Neutrophil (primary cell): ENCODE results near the gene SLC39A11.

Experiments used
- H3K27ac ChIP-seq: fragments of 200-600 bp; sonication (generic); 2 replicates; pipeline ENCODE4 v1.5.1; 2016; ENCODE audit warnings: mild to moderate bottlenecking, moderate library complexity
- H3K27me3 ChIP-seq: fragments of 200-600 bp; sonication (generic); 2 replicates; pipeline ENCODE4 v1.6.0; 2016; ENCODE audit warnings: mild to moderate bottlenecking
- H3K36me3 ChIP-seq: fragments of 200-600 bp; sonication (generic); 2 replicates; pipeline ENCODE4 v1.5.1; 2017
- H3K4me1 ChIP-seq, 2 experiments: fragments of 200-600 bp in 1 of 2; sonication (generic) in 1 of 2; 1 replicate in 1 of 2; 2 replicates in 1 of 2; pipeline versions ENCODE4 v1.5.1 to v1.6.1; 2013 to 2016; ENCODE audit warnings: low read depth in 1 of 2, low read length in 1 of 2, mild to moderate bottlenecking in 1 of 2, moderate library complexity in 1 of 2; ENCODE audit not compliant: control insufficient read depth in 1 of 2, insufficient read depth in 1 of 2
- H3K4me3 ChIP-seq, 2 experiments: fragments of 200-600 bp in 1 of 2; sonication (generic) in 1 of 2; 1 replicate in 1 of 2; 2 replicates in 1 of 2; pipeline ENCODE4 v1.5.1; 2013 to 2016; ENCODE audit warnings: low read depth in 1 of 2, low read length in 1 of 2, mild to moderate bottlenecking in 1 of 2, moderate library complexity in 1 of 2
- H3K9me3 ChIP-seq: fragments of 200-600 bp; sonication (generic); 2 replicates; pipeline ENCODE4 v1.5.1; 2016
- TF ChIP-seq, protein P1 (sequence below): fragments of 200-600 bp; sonication (generic); IDR thresholded peaks from 2 replicates; pipeline ENCODE4 v1.5.1; 2016; ENCODE audit warnings: antibody characterized with exemption

SLC39A11 gene

DNA sequence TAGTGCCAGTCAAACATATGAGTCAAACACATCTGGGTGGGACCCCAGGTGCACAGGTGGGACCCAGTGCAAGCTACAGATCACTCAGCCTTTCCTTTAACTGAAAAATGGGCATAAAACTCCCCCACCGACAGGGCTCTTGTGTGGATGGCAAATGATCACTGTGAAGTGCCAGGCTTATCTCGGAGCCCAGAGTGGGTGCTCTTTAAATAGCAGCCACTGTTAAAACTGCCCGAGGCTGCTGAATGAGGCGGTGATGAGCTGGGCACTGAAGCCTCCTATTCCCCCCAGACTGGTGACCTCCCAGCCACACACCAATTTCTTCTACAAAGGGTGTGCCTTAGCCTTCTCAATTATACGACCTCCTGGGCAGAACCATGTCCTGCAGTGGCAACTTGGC lies 433.8 kb downstream of the SLC39A11 start:
- H3K4me1 ChIP-seq, result no peaks in the 10 kb centered on the region
- H3K4me3 ChIP-seq, result no peak overlapping the region
- TF ChIP-seq, protein P1, sequence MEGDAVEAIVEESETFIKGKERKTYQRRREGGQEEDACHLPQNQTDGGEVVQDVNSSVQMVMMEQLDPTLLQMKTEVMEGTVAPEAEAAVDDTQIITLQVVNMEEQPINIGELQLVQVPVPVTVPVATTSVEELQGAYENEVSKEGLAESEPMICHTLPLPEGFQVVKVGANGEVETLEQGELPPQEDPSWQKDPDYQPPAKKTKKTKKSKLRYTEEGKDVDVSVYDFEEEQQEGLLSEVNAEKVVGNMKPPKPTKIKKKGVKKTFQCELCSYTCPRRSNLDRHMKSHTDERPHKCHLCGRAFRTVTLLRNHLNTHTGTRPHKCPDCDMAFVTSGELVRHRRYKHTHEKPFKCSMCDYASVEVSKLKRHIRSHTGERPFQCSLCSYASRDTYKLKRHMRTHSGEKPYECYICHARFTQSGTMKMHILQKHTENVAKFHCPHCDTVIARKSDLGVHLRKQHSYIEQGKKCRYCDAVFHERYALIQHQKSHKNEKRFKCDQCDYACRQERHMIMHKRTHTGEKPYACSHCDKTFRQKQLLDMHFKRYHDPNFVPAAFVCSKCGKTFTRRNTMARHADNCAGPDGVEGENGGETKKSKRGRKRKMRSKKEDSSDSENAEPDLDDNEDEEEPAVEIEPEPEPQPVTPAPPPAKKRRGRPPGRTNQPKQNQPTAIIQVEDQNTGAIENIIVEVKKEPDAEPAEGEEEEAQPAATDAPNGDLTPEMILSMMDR, result no peak
- no peak overlapping the region for H3K27ac ChIP-seq
- H3K36me3 ChIP-seq, result peaks cover 4% of the 10 kb centered on the region
- no peaks in the 10 kb centered on the region for H3K9me3 ChIP-seq
- no peaks in the 10 kb centered on the region for H3K27me3 ChIP-seq

DNA sequence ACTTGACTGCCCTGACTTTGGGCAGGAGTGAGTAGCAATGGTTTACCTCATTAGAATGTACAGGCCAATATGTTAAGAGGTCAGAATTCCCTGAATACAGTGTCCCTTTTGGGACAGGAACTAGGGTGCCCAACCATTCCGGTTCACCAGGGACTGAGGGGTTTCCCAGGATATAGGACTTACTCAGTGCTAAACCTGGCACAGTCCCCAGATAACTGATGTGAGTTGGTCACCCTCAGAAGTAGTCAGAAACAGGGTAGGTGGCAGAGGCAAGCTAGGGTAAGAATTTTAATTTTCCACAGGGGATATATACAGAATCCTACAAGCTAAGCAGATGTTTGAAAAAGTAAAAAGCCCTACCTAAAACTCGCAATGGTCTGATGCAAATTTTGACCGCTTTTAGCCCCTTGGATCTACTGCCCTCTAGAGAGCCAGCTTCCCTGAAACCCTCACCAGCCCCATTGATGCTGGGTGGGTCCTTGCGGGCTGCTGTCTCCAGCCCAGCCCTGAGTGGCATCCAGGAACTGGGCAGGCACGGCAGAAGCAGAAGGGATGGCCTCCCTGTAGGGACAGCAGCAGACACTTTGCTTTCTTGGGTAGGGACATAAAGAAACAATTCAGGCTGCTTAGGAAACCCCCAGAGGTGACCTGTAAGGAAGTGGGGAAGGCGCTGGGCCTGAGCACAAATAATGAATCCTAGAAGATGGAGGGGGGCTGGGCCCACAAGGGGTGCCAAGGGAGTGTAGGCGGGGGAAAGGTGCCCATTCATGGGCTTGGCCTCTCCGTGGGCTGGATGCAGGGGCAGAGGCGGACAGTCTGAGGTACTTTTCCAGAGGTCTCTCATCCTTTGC lies 434.8 kb downstream of the SLC39A11 start:
- TF ChIP-seq, protein P1, result no peak
- Histone ChIP-seq H3K4me1 (no peaks in the 10 kb centered on the region), H3K9me3 (no peaks in the 10 kb centered on the region), H3K27ac (no peak overlapping the region), H3K27me3 (no peaks in the 10 kb centered on the region), H3K36me3 (peaks cover 6% of the 10 kb centered on the region), H3K4me3 (no peak overlapping the region)

GRCh38 chr17:72656130-72656763 lies 436.2 kb downstream of the SLC39A11 start:
- H3K27ac ChIP-seq, result no peak overlapping the region
- TF ChIP-seq, protein P1, result no peak
- H3K36me3 ChIP-seq, result peaks cover 6% of the 10 kb centered on the region
- no peaks in the 10 kb centered on the region for H3K9me3 ChIP-seq
- H3K4me1 ChIP-seq, result no peaks in the 10 kb centered on the region
- H3K4me3 ChIP-seq, result no peak overlapping the region
- H3K27me3 ChIP-seq, result no peaks in the 10 kb centered on the region

- no peak overlapping the region for H3K27ac ChIP-seq
- H3K4me1 ChIP-seq, result no peaks in the 10 kb centered on the region
- H3K9me3 ChIP-seq, result no peaks in the 10 kb centered on the region
- TF ChIP-seq, protein P1, result no peak
- no peak overlapping the region for H3K4me3 ChIP-seq
- H3K36me3 ChIP-seq, result peaks cover 6% of the 10 kb centered on the region
- H3K27me3 ChIP-seq, result no peaks in the 10 kb centered on the region
Measured at GRCh38 chr17:72654706-72655105, 437.8 kb downstream of the SLC39A11 start.

- Histone ChIP-seq H3K4me3 (no peak overlapping the region), H3K27ac (no peak overlapping the region), H3K36me3 (peaks cover 23% of the 10 kb centered on the region), H3K9me3 (no peaks in the 10 kb centered on the region), H3K4me1 (no peaks in the 10 kb centered on the region), H3K27me3 (no peaks in the 10 kb centered on the region)
- TF ChIP-seq, protein P1, result no peak
Measured at GRCh38 chr17:72651988-72652387, 440.5 kb downstream of the SLC39A11 start.
